SJSA1 (cell line): ENCODE measurements around the gene CTSH. TPM values are rescaled to one million over a fixed set of nuclear protein-coding genes. Genes with fewer than 3 reads are reported as not detected.
A peak's percentile ranks its signal among the peaks of the same experiment; 100 is the strongest.
"Not testable (repeated sequence)": the region's sequence is repeated elsewhere in the genome, so short reads cannot be mapped to it uniquely, and the experiment has no call there.

Experiments
- DNase-seq, 2 experiments: peaks; one replicate each; pipeline ENCODE4 v3.0.0-alpha.2; 2015 to 2020; ENCODE audit warnings: low spot score in 2 of 2, low read depth in 1 of 2
- H3K27ac ChIP-seq: fragments of 250-450 bp; sonication (Bioruptor Pico); 2 replicates; pipeline ENCODE4 v1.5.1; 2020; ENCODE audit warnings: mild to moderate bottlenecking, moderate library complexity
- H3K27me3 ChIP-seq: fragments of 250-450 bp; sonication (Bioruptor Pico); replicated peaks from 2 replicates; pipeline ENCODE4 v1.5.1; 2020; ENCODE audit warnings: mild to moderate bottlenecking, moderate library complexity
- H3K36me3 ChIP-seq: fragments of 250-450 bp; sonication (Bioruptor Pico); 2 replicates; pipeline ENCODE4 v1.5.1; 2020; ENCODE audit warnings: mild to moderate bottlenecking
- H3K4me1 ChIP-seq: fragments of 250-450 bp; sonication (Bioruptor Pico); replicated peaks from 2 replicates; pipeline ENCODE4 v1.6.1; 2021; ENCODE audit warnings: mild to moderate bottlenecking
- H3K4me3 ChIP-seq: fragments of 250-450 bp; sonication (Bioruptor Pico); 2 replicates; pipeline ENCODE4 v1.5.1; 2020; ENCODE audit warnings: mild to moderate bottlenecking
- H3K9me3 ChIP-seq: fragments of 250-450 bp; sonication (Bioruptor Pico); replicated peaks from 2 replicates; pipeline ENCODE4 v1.5.1; 2020; ENCODE audit warnings: mild to moderate bottlenecking
- total RNA-seq: library from RNA; depleted of rRNA; stranded (reverse); fragments of >200 nt; shearing (Covaris generic); gene quantifications from 2 replicates; pipeline ENCODE4 v1.2.3, GENCODE V29; 2014

CTSH gene
- total RNA-seq, 1 experiment from 2014 or later = 0.92 TPM

DNA sequence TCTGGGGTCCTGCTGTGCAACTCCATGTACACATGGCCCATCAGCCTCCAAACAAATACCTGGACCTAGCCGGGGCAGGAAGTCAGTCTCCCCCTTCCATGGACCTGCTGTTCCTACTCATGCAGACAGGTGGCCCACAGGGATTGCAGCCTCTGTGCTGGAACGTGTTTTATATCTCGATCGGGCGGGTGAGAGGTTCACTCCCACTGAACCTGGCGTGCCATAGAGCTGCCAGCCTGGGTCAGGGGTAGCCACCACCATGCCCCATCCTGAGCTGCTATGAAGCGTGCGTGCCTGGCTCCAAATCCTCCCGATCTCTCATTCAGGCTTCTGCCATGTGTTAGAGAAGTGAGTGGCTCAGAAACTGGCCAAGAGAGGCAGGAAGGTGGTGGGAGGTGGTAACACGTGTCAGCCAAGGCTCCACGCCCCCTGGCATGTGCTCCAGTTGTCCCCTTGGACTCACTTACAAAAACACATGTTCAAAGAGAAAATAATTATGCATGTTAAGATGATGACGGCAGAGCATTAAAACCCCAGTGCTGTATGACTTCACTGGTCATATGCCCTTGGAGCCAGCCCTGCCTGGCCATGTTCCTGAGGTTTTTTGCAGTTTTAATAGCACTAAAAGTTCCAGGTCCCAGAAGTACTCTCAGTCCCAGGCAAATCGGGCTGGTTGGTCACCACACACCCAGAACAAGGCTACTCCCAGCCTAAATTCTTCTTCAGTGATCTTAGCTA, 30.6 kb downstream of the CTSH start:
- H3K36me3 ChIP-seq = peaks cover 86% of the 10 kb centered on the region
- no peaks in the 10 kb centered on the region for H3K27me3 ChIP-seq
- H3K4me3 ChIP-seq = no peak overlapping the region
- no peaks in the 10 kb centered on the region for H3K9me3 ChIP-seq
- H3K4me1 ChIP-seq = no peaks in the 10 kb centered on the region
- no peak overlapping the region for H3K27ac ChIP-seq
- DNase-seq = no peak

DNA sequence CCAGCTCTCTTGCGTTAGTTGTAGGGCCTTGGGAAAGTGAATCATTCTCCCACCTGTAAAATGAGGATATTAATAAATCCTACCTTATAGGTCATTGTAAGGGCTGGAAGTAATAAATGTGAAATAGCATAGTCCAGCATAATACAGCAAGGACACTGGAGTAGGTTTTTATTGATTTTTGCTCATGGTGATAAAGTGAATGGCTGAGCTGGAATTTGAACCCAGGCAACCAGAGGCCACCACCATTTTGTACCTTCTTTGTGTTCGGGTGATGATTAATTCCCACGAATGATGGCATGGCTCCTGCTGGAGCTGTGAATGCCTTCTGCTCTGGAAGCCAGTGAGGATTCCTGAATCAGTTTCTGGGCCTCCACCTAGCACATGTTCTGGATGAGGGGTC, 31.8 kb downstream of the CTSH start:
- Histone ChIP-seq H3K4me3 (no peak overlapping the region), H3K36me3 (peaks cover 88% of the 10 kb centered on the region), H3K4me1 (no peaks in the 10 kb centered on the region), H3K9me3 (no peaks in the 10 kb centered on the region), H3K27ac (no peak overlapping the region), H3K27me3 (no peaks in the 10 kb centered on the region)
- no peak for DNase-seq

DNA sequence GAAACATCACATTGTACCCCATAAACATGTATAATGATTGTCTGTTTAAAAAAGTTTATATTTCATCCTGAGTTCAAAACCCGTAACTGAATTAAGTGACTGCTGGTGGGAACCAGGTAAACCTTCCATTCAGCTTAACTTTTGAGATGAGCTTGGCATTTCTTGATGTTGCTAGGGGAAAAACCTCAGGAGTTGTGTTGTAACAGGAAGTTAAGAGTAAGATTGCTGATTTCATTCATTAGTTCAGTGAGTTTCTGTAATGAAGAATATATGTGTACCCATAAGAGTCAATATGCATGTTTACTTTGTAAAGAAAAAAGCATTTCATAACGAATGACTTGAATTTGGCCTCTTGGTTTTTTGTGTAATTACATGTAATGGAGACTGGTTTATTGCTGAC, 32.5 kb downstream of the CTSH start:
- Histone ChIP-seq H3K27ac (no peak overlapping the region), H3K36me3 (peaks cover 89% of the 10 kb centered on the region), H3K4me1 (no peaks in the 10 kb centered on the region), H3K27me3 (no peaks in the 10 kb centered on the region), H3K4me3 (no peak overlapping the region), H3K9me3 (no peaks in the 10 kb centered on the region)
- DNase-seq = no peak

DNA sequence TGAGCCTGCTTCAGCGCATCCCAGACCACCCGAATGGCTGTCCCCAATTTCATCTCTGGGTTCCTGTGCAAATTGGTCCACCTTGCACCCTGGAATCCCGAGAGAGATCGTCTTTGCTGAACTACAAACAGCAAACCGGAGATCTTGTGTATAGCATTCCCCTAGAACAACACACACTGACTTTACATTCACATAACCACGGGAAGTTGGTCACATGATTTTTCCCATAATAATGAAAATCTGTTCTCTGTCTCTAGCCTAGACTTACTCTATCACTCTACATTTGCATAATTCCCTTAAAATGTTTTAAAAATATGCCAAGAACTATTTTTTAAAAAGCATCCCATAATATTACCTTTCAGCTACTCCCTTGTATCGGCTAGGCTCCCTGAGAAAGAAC, 34.6 kb downstream of the CTSH start:
- H3K27me3 ChIP-seq = no peaks in the 10 kb centered on the region
- H3K4me3 ChIP-seq = no peak overlapping the region
- peaks cover 98% of the 10 kb centered on the region for H3K36me3 ChIP-seq
- H3K27ac ChIP-seq = no peak overlapping the region
- DNase-seq = no peak
- no peaks in the 10 kb centered on the region for H3K9me3 ChIP-seq
- no peaks in the 10 kb centered on the region for H3K4me1 ChIP-seq

DNA sequence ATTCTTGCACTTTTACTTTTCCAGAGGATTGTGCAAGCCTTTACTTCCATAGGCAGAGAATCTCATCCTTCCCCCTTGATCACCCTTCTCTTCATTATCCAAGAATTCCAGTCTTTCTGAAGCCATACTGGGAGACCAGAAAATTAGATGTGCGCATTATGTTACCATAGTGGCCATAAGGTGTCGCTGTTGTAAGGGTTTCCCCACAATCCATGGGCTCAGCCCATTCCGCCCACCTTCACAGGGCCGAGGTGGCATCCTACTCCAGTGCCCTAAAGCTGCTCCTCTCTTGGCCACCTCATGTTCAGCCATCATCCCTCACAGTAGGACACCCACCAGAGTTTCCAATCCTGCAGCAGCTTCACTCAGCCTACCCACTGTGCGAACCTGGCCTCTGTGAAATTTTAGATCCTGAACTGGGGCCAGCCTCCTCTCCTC, 35.0 kb downstream of the CTSH start:
- Histone ChIP-seq H3K36me3 (peaks cover 96% of the 10 kb centered on the region), H3K9me3 (no peaks in the 10 kb centered on the region), H3K4me1 (no peaks in the 10 kb centered on the region), H3K27me3 (no peaks in the 10 kb centered on the region), H3K27ac (no peak overlapping the region), H3K4me3 (no peak overlapping the region)
- peak in 1 of 2 experiments; percentile 27 for DNase-seq

DNA sequence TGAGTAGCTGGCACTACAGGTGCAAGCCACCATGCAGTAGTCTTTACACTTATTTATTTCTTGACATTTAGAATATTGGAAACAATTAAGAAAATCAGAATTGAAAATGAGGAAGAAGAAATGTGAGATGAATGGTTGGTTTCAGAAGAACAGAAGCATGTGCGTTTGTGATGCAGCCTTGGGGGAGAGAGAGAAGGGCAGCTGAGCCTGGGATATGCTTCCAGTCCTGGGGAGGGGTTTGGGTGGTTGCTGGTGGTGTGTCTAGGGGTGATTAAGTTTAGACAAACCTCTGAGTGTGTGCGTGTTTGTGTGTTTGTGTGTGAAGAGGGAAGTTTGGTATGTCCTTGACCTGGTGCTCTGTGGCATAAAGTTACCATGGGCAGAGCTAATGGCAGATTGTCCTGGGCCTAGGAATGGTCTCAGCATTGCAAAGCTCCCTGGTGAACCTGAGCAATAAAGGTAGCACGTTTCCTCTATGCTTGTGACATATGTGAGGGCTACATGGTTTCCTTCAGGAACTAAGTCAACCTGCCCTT, 35.6 kb downstream of the CTSH start:
- DNase-seq = no peak
- H3K9me3 ChIP-seq = no peaks in the 10 kb centered on the region
- peaks cover 96% of the 10 kb centered on the region for H3K36me3 ChIP-seq

DNA sequence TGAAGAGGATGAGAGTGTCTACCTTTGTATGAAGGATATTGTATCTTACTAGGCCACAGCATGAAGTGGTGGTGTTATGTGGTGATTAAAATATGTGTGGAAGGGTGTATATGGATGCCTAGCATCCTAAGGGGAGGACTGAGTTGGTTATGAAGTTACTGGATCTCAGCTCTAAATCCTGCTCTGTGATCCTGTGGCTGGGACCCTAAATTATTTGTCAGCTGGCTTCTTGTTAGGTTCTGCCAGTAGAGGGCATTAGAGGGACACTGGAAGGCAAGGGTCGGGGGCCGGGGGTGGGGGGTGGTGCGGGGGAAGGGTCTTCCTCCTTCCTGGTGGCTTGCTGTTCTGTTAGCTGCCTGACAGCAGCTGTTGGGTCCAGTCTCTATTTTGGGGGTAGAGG, 37.3 kb downstream of the CTSH start:
- no peak overlapping the region for H3K27ac ChIP-seq
- H3K4me1 ChIP-seq = no peaks in the 10 kb centered on the region
- H3K9me3 ChIP-seq = no peaks in the 10 kb centered on the region
- no peak for DNase-seq
- no peaks in the 10 kb centered on the region for H3K27me3 ChIP-seq
- H3K4me3 ChIP-seq = no peak overlapping the region
- H3K36me3 ChIP-seq = peaks cover 94% of the 10 kb centered on the region

More for the DNA sequence above, 35.6 kb downstream of the CTSH start:
- Histone ChIP-seq H3K4me1 (no peaks in the 10 kb centered on the region), H3K27ac (no peak overlapping the region), H3K4me3 (no peak overlapping the region), H3K27me3 (no peaks in the 10 kb centered on the region)

DNA sequence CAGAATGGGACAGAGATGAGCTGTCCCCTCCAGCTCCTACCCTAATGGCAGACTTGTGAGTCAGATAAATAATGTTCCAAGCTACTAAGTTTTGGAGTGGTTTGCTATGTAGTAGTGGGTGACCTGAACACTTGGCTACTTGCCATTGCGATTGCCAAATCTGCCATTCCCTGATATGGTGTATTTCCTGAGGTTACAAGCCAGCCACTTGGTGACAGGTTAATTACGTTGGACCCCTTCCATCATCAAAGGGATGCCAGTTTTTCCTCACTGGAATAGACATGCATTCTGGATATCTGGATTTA, 38.6 kb downstream of the CTSH start:
- no peak overlapping the region for H3K27ac ChIP-seq
- DNase-seq = no peak

DNA sequence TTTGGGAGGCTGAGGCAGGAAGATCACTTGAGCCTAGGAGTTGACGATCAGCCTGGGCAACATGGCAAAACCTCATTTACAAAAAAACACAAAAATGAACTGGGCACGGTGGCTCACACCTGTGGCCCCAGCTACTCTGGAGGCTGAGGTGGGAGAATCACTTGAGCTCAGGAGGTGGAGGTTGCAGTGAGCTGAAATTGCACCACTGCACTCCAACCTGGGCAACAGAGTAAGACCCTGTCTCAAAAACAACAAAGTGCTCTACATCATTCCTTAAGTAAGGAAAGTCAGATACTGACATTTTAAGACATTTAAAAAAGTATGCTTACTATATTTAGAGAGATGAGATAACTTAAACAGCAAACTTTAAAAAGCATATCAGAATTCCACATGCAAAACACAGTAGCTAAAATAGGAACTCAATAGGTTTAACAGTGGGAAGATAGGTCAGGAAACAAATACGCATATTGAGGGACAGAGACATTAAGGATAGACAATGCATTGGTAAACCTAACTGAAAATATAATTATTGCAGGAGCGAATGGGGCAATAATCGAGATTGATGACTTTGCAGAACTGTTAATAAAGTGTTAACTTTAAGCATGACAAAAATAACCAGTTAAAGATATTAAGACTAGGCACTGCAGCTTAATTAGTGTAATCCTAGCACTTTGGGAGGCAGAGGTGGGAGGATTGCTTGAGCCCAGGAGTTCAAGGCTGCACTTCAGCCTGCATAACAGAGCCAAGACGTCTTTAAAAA, 40.1 kb downstream of the CTSH start:
- H3K9me3 ChIP-seq = no peaks in the 10 kb centered on the region
- H3K4me1 ChIP-seq = no peaks in the 10 kb centered on the region
- peaks cover 94% of the 10 kb centered on the region for H3K36me3 ChIP-seq
- DNase-seq = no peak
- no peak overlapping the region for H3K27ac ChIP-seq
- no peak overlapping the region for H3K4me3 ChIP-seq
- H3K27me3 ChIP-seq = no peaks in the 10 kb centered on the region

More for the DNA sequence above, 38.6 kb downstream of the CTSH start:
- Histone ChIP-seq H3K4me1 (no peaks in the 10 kb centered on the region), H3K4me3 (no peak overlapping the region), H3K9me3 (no peaks in the 10 kb centered on the region), H3K36me3 (peaks cover 94% of the 10 kb centered on the region), H3K27me3 (no peaks in the 10 kb centered on the region)

DNA sequence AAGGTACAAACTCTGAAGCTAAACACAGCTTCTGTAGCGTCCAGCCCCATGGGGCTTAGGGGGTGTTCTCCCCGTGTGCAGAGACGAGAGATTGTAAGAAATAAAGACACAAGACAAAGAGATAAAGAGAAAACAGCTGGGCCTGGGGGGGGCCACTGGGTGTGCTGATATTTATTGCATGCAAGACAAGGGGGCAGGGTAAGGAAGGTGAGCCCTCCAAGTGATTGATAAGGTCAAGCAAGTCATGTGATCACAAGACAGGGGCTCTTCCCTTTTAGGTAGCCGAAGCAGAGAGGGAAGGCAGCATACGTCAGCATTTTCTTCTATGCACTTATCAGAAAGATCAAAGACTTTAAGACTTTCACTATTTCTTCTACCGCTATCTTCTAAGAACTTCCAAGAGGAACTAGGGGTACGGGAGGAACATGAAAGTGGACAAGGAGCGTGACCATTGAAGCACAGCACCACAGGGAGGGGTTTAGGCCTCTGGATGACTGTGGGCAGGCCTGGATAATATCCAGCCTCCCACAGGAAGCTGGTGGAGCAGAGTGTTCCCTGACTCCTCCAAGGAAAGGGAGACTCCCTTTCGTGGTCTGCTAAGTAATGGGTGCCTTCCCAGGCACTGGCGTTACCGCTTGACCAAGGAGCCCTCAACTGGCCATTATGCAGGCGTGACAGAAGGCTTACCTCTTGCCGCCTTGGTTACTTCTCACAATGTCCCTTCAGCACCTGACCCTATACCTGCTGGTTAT, 42.4 kb downstream of the CTSH start:
- DNase-seq, H3K27me3 ChIP-seq, H3K9me3 ChIP-seq, H3K4me3 ChIP-seq, H3K27ac ChIP-seq, H3K4me1 ChIP-seq: not testable (repeated sequence)
- H3K36me3 ChIP-seq = peaks cover 96% of the 10 kb centered on the region

DNA sequence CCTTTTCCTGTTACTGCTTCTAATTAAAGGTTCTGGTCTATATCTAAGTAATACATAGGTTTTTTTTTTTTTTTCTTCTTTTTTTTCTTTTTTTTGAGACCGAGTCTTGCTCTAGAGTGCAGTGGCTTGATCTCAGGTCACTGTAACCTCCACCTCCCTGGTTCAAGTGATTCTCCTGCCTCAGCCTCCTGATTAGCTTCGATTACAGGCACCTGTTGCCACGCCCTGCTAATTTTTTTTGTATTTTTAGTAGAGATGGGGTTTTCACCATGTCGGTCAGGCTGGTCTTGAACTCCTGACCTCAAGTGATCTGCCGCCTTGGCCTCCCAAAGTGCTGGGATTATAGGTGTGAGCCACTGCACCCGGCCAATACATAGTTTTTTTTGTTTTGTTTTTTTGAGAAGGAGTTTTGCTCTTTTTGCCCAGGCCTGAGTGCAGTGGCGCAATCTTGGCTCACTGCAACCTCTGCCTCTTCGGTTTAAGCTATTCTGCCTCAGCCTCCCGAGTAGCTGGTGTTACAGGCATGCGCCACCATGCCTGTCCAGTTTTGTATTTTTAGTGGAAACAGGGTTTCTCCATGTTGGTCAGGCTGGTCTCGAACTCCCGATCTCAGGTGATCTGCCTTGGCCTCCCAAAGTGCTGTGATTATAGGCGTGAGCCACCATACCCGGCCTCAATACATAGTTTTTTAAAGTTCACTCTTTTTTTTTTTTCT, 43.9 kb downstream of the CTSH start:
- not testable (repeated sequence) for H3K4me1 ChIP-seq, H3K9me3 ChIP-seq, H3K4me3 ChIP-seq, H3K27ac ChIP-seq, H3K27me3 ChIP-seq, DNase-seq
- H3K36me3 ChIP-seq = peaks cover 91% of the 10 kb centered on the region

DNA sequence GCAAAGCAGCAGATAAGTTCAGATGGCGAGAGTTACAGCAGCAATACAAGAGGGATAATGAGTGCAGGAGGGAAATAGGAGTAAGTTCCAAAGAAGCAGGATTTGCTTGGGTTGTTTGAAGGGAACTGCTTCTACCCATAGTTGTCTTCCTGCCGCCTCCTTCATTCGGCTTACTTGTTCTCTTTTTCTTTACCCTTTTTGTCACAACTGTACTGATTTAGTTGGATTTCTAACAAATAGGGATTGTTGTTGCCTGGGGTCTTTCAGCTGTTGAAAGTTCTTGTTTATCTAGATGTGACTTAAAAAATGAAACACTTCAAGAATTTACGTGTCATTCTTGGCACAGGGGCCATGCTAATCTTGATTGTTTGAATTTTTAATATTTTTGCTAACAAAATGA, 46.3 kb downstream of the CTSH start:
- no peak for DNase-seq
- Histone ChIP-seq H3K36me3 (peaks cover 93% of the 10 kb centered on the region), H3K27ac (no peak overlapping the region), H3K4me3 (no peak overlapping the region), H3K9me3 (no peaks in the 10 kb centered on the region), H3K27me3 (no peaks in the 10 kb centered on the region), H3K4me1 (no peaks in the 10 kb centered on the region)

DNA sequence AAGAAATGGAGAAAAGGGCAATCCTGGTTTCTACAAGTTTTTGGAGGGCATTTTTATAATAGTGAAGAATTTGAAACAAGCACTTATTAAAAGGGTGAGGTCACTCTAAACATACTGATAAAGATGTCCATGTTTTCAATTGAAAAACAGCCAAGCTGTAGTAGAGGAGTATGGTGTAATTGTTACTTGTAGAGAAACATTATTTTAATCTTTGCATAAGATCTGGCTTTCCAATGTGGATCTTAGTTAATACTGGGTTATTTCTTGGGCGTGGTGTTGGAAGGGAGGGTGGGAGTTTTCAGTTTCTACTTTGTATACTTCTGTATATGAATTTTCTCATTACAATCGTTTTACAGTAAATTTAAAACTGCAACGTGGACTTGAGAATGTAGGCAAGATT, 49.4 kb downstream of the CTSH start:
- no peak for DNase-seq

More for the DNA sequence above, 49.4 kb downstream of the CTSH start:
- Histone ChIP-seq H3K9me3 (no peaks in the 10 kb centered on the region), H3K36me3 (peaks cover 95% of the 10 kb centered on the region), H3K27ac (no peak overlapping the region), H3K4me1 (no peaks in the 10 kb centered on the region), H3K27me3 (no peaks in the 10 kb centered on the region), H3K4me3 (no peak overlapping the region)
